ENCODE results near the gene XPC.

XPC gene

GRCh38 chr3:14148041-14148985 lies 30.1 kb downstream of the XPC start:
- DNase-seq: no peak
- H3K9me3 ChIP-seq: no peaks in the 10 kb centered on the region
- no peaks in the 10 kb centered on the region for H3K27me3 ChIP-seq
- intact Hi-C loops (cut with DNase I; ENCODE audit: low total_unique reads): no loop called here
- peak overlapping the region; percentile 58 to 88 for H3K27ac ChIP-seq
- H3K36me3 ChIP-seq: peaks cover 22 to 71% (median 51%) of the 10 kb centered on the region in 3 donors
- TF ChIP-seq CTCF (IDR thresholded peaks at IDR 0.05): no peak
- H3K4me1 ChIP-seq: peaks cover 0 to 54% (median 41%) of the 10 kb centered on the region in 4 donors
- H3K4me3 ChIP-seq: no peak overlapping the region

DNA sequence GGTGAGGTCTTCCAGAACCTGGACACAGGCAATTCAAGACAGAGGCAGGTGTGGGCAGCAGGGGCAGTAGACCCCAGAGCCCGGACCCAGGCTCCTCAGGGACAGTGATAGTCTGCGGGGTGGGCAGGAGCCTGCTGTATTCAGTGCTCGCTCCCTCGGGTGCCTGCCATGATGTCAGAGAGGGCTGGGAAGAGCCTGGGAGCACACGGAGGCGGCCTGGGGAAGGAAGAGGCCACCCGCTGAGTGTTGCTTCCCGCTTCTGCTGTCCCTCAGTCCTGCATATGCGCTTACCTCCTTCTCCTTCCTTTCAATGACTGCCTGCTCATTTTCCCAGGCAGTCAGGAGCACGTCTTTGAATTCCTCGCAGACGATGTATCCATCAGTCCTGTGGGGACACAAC lies 30.8 kb downstream of the XPC start:
- DNase-seq: no peak
- H3K36me3 ChIP-seq: peaks cover 22 to 64% (median 45%) of the 10 kb centered on the region in 3 donors

DNA sequence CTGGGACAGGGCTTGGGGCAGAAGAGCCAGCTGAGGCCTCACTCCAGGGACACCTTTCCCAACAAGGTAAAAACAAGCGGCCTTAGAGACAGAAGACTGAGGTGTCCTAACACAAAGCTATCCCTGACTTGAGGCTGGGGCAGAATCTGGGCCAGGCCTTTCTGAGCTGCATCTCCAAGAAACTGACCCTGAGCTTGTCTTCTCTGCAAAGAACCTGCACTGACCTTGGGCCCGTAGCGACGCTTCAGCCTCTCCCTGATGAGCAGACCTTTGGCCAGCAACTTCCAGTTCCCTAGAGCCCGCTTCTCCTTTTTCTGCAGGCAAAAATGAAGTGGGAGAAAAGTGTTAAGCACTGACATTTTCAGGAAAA lies 31.4 kb downstream of the XPC start:
- no peak for TF ChIP-seq CTCF (IDR thresholded peaks at IDR 0.05)
- peaks cover 19 to 61% (median 41%) of the 10 kb centered on the region in 3 donors for H3K36me3 ChIP-seq
- H3K27ac ChIP-seq: peak overlapping the region; percentile 87 to 88
- no peaks in the 10 kb centered on the region for H3K27me3 ChIP-seq
- intact Hi-C loops (cut with DNase I; ENCODE audit: low total_unique reads): no loop called here
- no peaks in the 10 kb centered on the region for H3K9me3 ChIP-seq
- H3K4me3 ChIP-seq: no peak overlapping the region
- peaks cover 0 to 66% (median 54%) of the 10 kb centered on the region in 4 donors for H3K4me1 ChIP-seq
- DNase-seq: no peak

More for the DNA sequence above, 30.8 kb downstream of the XPC start:
- peaks cover 0 to 61% (median 48%) of the 10 kb centered on the region in 4 donors for H3K4me1 ChIP-seq
- H3K27ac ChIP-seq: peak overlapping the region; percentile 58 to 88
- no peaks in the 10 kb centered on the region for H3K27me3 ChIP-seq
- TF ChIP-seq CTCF (IDR thresholded peaks at IDR 0.05): no peak
- H3K9me3 ChIP-seq: no peaks in the 10 kb centered on the region
- intact Hi-C loops (cut with DNase I; ENCODE audit: low total_unique reads): no loop called here
- no peak overlapping the region for H3K4me3 ChIP-seq

GRCh38 chr3:14146381-14147065 lies 31.9 kb downstream of the XPC start:
- H3K4me1 ChIP-seq: peaks cover 0 to 72% (median 59%) of the 10 kb centered on the region in 4 donors
- intact Hi-C loops (cut with DNase I; ENCODE audit: low total_unique reads): no loop called here
- H3K36me3 ChIP-seq: peaks cover 19 to 61% (median 43%) of the 10 kb centered on the region in 3 donors
- no peaks in the 10 kb centered on the region for H3K9me3 ChIP-seq
- no peak for DNase-seq
- peak overlapping the region; percentile 87 to 88 for H3K27ac ChIP-seq
- peak in 1 of 2 experiments; percentile 9 for TF ChIP-seq CTCF (IDR thresholded peaks at IDR 0.05)
- H3K27me3 ChIP-seq: no peaks in the 10 kb centered on the region
- no peak overlapping the region for H3K4me3 ChIP-seq

- intact Hi-C loops (cut with DNase I; ENCODE audit: low total_unique reads): no loop called here
These were observed 32.6 kb downstream of the XPC start for GRCh38 chr3:14145670-14146380.

More at GRCh38 chr3:14145670-14146380, 32.6 kb downstream of the XPC start:
- no peak for DNase-seq
- TF ChIP-seq CTCF (IDR thresholded peaks at IDR 0.05): no peak
- H3K27ac ChIP-seq: peak overlapping the region; percentile 87 to 88
- no peak overlapping the region for H3K4me3 ChIP-seq
- H3K27me3 ChIP-seq: no peaks in the 10 kb centered on the region
- no peaks in the 10 kb centered on the region for H3K9me3 ChIP-seq
- H3K4me1 ChIP-seq: peaks cover 0 to 79% (median 64%) of the 10 kb centered on the region in 4 donors
- peaks cover 21 to 62% (median 49%) of the 10 kb centered on the region in 3 donors for H3K36me3 ChIP-seq
